ENCODE measurements around the gene ABCA12. TPM values are rescaled to one million over a fixed set of nuclear protein-coding genes. Genes with fewer than 3 reads are reported as not detected.

Gene ABCA12
- total and polyA plus RNA-seq, 2 of the 13 experiments (the other 11 are each of a cell fraction or from before 2014, with no cell fraction given) = 0.02 to 0.07 TPM

GRCh38 chr2:215160081-215160480, 21.7 kb upstream of the ABCA12 start (continued):
- TF ChIP-seq ASH2L (IDR thresholded peaks at IDR 0.05; ENCODE audit: insufficient read length, low read depth, low read length) = no peak

GRCh38 chr2:215156453-215156852, 18.0 kb upstream of the ABCA12 start:
- DNase-seq (ENCODE audit: low spot score) = no peak
- Histone ChIP-seq H3K4me1 (ENCODE audit: insufficient read depth, low read length) (no peaks in the 10 kb centered on the region), H3K27me3 (ENCODE audit: control insufficient read depth in 1 of 2, insufficient read depth in 2 of 2, low read length in 2 of 2) (peaks cover 0 to 6% of the 10 kb centered on the region in 2 experiments; a peak in 1 of 5 replicates), H4K20me1 (ENCODE audit: insufficient read depth, low read length) (no peaks in the 10 kb centered on the region), H3K27ac (ENCODE audit: extremely low read length, insufficient read depth, low read length) (no peak overlapping the region), H2AFZ (ENCODE audit: low read length) (no peak overlapping the region), H3K4me2 (ENCODE audit: low read depth, low read length) (no peak overlapping the region), H3K9me3 (ENCODE audit: low read length) (no peaks in the 10 kb centered on the region), H3K9ac (ENCODE audit: insufficient read depth, low read depth, low read length) (no peak overlapping the region), H3K4me3 (replicated peaks in 1 of 3; ENCODE audit: insufficient read depth in 1 of 3, low read depth in 2 of 3, low read length in 3 of 3) (no peak overlapping the region), H3K79me2 (ENCODE audit: insufficient read depth, low read length) (no peaks in the 10 kb centered on the region), H3K36me3 (replicated peaks in 1 of 2; ENCODE audit: control insufficient read depth in 1 of 2, insufficient read depth in 2 of 2, low read length in 2 of 2) (no peaks in the 10 kb centered on the region)
- no peak for FAIRE-seq
- CTCF ChIA-PET (ENCODE audit: low intra/inter-chr PET ratio, low total read pairs) = no interaction called here
- no TSS peak for BruUV-seq (replicated peaks)
- WGBS (ENCODE audit: low lambda C conversion rate) = 0% methylated on average over 2 of the region's 2 CpGs
- intact Hi-C loops (cut with micrococcal nuclease; ENCODE audit: unreplicated experiment) (no loop called here), in situ Hi-C loops (cut with HindIII; ENCODE audit: extremely low pct_ligation_motif_present, low pct_unique_long_range_greater_than_20kb) (no loop called here)
- ATAC-seq = no peak
- POLR2A ChIA-PET = no interaction called here
- TF ChIP-seq ZNF337 (CRISPR knock-in tag; IDR thresholded peaks at IDR 0.05; ENCODE audit: borderline replicate concordance, low read depth) (no peak), SIX1 (CRISPR knock-in tag; IDR thresholded peaks at IDR 0.05; ENCODE audit: borderline replicate concordance) (no peak), ZNF142 (CRISPR knock-in tag; IDR thresholded peaks at IDR 0.05) (no peak), MTA3 (CRISPR knock-in tag; IDR thresholded peaks at IDR 0.05) (no peak), MAFK (conservative IDR thresholded peaks at IDR 0.05 in 1 of 2, IDR thresholded peaks at IDR 0.05 in 1 of 2; ENCODE audit: low read length in 2 of 2) (peak; percentile 94 to 98), ZNF83 (CRISPR knock-in tag; IDR thresholded peaks at IDR 0.05; ENCODE audit: borderline replicate concordance) (no peak), TEF (CRISPR knock-in tag; IDR thresholded peaks at IDR 0.05) (no peak), MAFF (IDR thresholded peaks at IDR 0.05; ENCODE audit: low read depth, low read length) (peak; percentile 95), ZBTB10 (CRISPR knock-in tag; IDR thresholded peaks at IDR 0.05; ENCODE audit: borderline replicate concordance) (no peak), E2F2 (CRISPR knock-in tag; IDR thresholded peaks at IDR 0.05; ENCODE audit: borderline replicate concordance) (no peak), NAIF1 (CRISPR knock-in tag; IDR thresholded peaks at IDR 0.05; ENCODE audit: borderline replicate concordance) (no peak)

All from HepG2 (cell line).